ENCODE measurements around the gene TSPAN14. TPM values are rescaled to one million over a fixed set of nuclear protein-coding genes. Genes with fewer than 3 reads are reported as not detected.
"Not testable (repeated sequence)": the region's sequence is repeated elsewhere in the genome, so short reads cannot be mapped to it uniquely, and the experiment has no call there.

The TSPAN14 gene
- total and polyA plus RNA-seq, 4 donors: 19.8 to 82.5 (median 55.6) TPM

DNA sequence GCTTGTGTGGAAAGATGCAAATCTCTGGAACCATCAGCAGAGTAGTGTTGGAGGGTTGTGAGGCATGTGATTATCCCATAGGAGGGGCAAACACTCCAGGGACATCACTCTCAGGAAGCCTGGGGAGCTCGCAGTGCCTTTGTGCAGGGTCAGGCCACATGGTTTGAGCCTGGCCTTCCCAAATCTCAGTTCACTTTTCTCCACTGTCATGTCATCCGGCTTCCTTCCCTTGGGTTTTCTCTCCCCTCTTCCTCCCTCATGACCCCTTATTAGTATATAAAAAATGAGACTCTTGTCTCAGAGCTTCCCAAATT, 20.4 kb downstream of the TSPAN14 start:
- Histone ChIP-seq H3K4me3 (ENCODE audit: low read depth, low read length) (no peak overlapping the region), H3K36me3 (ENCODE audit: control insufficient read depth, insufficient read depth, low read length) (peaks cover 6% of the 10 kb centered on the region), H3K27me3 (ENCODE audit: control insufficient read depth, insufficient read depth, low read length) (no peaks in the 10 kb centered on the region), H3K4me1 (ENCODE audit: control insufficient read depth, insufficient read depth, low read length) (peaks cover 26% of the 10 kb centered on the region), H3K9me3 (ENCODE audit: control insufficient read depth, insufficient read depth, low read length) (peaks cover 5% of the 10 kb centered on the region), H3K27ac (ENCODE audit: low read depth, low read length) (no peak overlapping the region)
- DNase-seq (ENCODE audit: low read depth in 4 of 6, low spot score in 6 of 6): no peak
- no CpG with 5 or more reads among the region's 2 CpGs for WGBS (ENCODE audit: insufficient coverage)

DNA sequence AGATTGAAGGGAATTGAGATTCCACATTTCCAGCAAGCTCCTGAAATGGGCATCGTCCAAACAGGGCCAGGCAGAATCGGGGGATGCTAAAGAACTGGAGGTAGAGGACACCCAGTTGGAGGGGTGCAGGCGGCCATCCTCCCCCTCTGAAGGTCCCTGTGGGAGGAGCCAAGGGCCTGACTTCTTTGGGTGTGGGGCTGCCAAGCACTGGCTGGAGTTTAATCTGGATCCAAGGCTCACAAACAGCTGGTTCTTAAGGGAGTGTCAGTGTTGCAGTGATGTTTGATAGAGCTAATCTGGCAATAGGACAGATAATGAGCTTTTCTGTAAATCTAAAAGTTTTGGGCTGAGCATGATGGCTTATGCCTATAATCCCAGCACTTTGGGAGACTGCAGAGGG, 20.8 kb downstream of the TSPAN14 start:
- no peaks in the 10 kb centered on the region for H3K27me3 ChIP-seq (ENCODE audit: control insufficient read depth, insufficient read depth, low read length)
- H3K27ac ChIP-seq (ENCODE audit: low read depth, low read length): no peak overlapping the region
- H3K4me3 ChIP-seq (ENCODE audit: low read depth, low read length): no peak overlapping the region
- H3K36me3 ChIP-seq (ENCODE audit: control insufficient read depth, insufficient read depth, low read length): peaks cover 6% of the 10 kb centered on the region
- H3K9me3 ChIP-seq (ENCODE audit: control insufficient read depth, insufficient read depth, low read length): peaks cover 5% of the 10 kb centered on the region
- WGBS (ENCODE audit: insufficient coverage): 84% methylated on average over 3 of the region's 3 CpGs
- H3K4me1 ChIP-seq (ENCODE audit: control insufficient read depth, insufficient read depth, low read length): peaks cover 24% of the 10 kb centered on the region
- DNase-seq (ENCODE audit: low read depth in 4 of 6, low spot score in 6 of 6): no peak

DNA sequence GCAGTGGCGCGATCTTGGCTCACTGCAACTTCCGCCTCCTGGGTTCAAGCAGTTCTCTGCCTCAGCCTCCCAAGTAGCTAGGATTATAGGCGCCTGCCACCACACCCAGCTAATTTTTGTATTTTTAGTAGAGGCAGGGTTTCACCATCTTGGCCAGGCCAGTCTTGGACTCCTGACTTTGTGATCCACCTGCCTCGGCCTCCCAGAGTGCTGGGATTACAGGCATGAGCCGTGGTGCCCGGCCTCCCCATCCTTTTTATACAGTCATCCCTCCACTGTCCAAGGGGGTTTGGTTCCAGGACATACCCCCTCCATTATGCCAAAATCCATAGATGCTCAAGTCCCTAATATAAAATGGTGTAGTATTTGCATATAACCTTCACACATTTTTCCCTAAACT, 21.5 kb downstream of the TSPAN14 start:
- DNase-seq (ENCODE audit: low read depth in 4 of 6, low spot score in 6 of 6); H3K36me3 ChIP-seq (ENCODE audit: control insufficient read depth, insufficient read depth, low read length); H3K9me3 ChIP-seq (ENCODE audit: control insufficient read depth, insufficient read depth, low read length); H3K4me3 ChIP-seq (ENCODE audit: low read depth, low read length); H3K27ac ChIP-seq (ENCODE audit: low read depth, low read length); H3K27me3 ChIP-seq (ENCODE audit: control insufficient read depth, insufficient read depth, low read length): not testable (repeated sequence)
- WGBS (ENCODE audit: insufficient coverage): 100% methylated on average over 3 of the region's 7 CpGs
- peaks cover 24% of the 10 kb centered on the region for H3K4me1 ChIP-seq (ENCODE audit: control insufficient read depth, insufficient read depth, low read length)

DNA sequence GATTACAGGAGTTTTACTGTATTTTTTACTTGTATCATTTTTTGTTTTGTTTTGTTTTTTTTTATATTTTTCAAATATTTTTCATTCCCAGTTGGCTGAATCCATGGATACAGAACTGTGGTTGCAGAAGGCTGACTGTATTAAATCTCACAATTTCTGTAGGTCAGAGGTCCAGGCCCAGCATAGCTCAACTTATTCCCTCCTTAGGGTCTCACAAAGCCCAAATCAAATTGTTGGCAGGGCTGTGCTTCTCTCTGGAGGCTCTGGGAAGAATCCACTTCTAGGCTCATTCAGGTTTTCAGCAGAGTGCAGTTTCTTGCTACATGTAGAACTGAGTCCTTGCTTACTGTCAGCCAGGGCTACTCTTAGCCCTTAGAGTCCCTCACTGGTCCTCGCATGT, 22.6 kb downstream of the TSPAN14 start:
- WGBS (ENCODE audit: insufficient coverage): 86% methylated on average over 1 of the region's 1 CpG
- Histone ChIP-seq H3K4me3 (ENCODE audit: low read depth, low read length) (no peak overlapping the region), H3K4me1 (ENCODE audit: control insufficient read depth, insufficient read depth, low read length) (peaks cover 18% of the 10 kb centered on the region), H3K27ac (ENCODE audit: low read depth, low read length) (no peak overlapping the region), H3K27me3 (ENCODE audit: control insufficient read depth, insufficient read depth, low read length) (no peaks in the 10 kb centered on the region), H3K36me3 (ENCODE audit: control insufficient read depth, insufficient read depth, low read length) (peaks cover 3% of the 10 kb centered on the region), H3K9me3 (ENCODE audit: control insufficient read depth, insufficient read depth, low read length) (peaks cover 5% of the 10 kb centered on the region)
- DNase-seq (ENCODE audit: low read depth in 4 of 6, low spot score in 6 of 6): no peak

DNA sequence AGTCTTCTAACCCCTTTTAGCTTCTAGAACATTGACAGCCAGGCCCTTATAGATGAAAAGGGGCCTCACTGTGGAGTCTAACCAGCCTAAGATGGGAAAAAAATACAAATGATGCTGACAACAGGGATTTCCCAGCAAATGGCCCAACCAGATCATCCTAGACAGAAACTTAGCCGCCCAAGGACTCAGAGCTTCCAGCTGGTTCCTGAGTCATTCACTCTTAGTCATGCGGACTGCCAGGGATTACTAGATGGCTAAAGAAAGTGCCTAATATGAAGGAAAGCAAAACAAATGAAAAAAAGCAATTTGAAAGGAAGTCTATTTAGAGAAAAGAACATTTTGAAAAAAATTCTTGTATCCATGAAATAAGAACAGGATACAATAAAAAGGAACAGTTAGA, 23.7 kb downstream of the TSPAN14 start:
- no peak for DNase-seq (ENCODE audit: low read depth in 4 of 6, low spot score in 6 of 6)
- Histone ChIP-seq H3K4me3 (ENCODE audit: low read depth, low read length) (no peak overlapping the region), H3K27ac (ENCODE audit: low read depth, low read length) (no peak overlapping the region), H3K36me3 (ENCODE audit: control insufficient read depth, insufficient read depth, low read length) (peaks cover 3% of the 10 kb centered on the region), H3K4me1 (ENCODE audit: control insufficient read depth, insufficient read depth, low read length) (peaks cover 15% of the 10 kb centered on the region), H3K27me3 (ENCODE audit: control insufficient read depth, insufficient read depth, low read length) (no peaks in the 10 kb centered on the region), H3K9me3 (ENCODE audit: control insufficient read depth, insufficient read depth, low read length) (peaks cover 5% of the 10 kb centered on the region)
- WGBS (ENCODE audit: insufficient coverage): 83% methylated on average over 2 of the region's 2 CpGs

DNA sequence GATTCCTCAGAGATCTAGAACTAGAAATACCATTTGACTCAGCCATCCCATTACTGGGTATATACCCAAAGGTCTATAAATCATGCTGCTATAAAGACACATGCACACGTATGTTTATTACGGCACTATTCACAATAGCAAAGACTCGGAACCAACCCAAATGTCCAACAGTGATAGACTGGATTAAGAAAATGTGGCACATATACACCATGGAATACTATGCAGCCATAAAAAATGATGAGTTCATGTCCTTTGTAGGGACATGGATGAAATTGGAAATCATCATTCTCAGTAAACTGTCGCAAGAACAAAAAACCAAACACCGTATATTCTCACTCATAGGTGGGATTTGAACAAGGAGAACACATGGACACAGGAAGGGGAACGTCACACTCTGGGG, 26.3 kb downstream of the TSPAN14 start:
- not testable (repeated sequence) for H3K27ac ChIP-seq (ENCODE audit: low read depth, low read length); H3K9me3 ChIP-seq (ENCODE audit: control insufficient read depth, insufficient read depth, low read length); H3K4me3 ChIP-seq (ENCODE audit: low read depth, low read length); H3K4me1 ChIP-seq (ENCODE audit: control insufficient read depth, insufficient read depth, low read length); H3K27me3 ChIP-seq (ENCODE audit: control insufficient read depth, insufficient read depth, low read length); H3K36me3 ChIP-seq (ENCODE audit: control insufficient read depth, insufficient read depth, low read length); DNase-seq (ENCODE audit: low read depth in 4 of 6, low spot score in 6 of 6)
- no CpG with 5 or more reads among the region's 6 CpGs for WGBS (ENCODE audit: insufficient coverage)

DNA sequence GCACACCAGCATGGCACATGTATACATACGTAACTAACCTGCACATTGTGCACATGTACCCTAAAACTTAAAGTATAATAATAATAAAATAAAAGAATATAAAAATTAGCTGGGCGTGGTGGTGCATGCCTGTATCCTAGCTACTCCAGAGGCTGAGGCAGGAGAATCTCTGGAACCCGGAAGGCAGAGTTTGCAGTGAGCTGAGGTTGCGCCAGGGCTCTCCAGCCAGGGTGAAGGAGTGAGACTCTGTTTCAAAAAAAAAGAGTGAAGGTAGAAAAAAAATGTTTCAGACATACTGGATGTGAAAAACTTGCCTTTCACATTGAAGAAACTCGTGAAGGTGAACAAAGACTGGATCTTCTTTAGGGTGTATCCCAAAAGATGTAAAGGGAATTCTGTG, 26.7 kb downstream of the TSPAN14 start:
- WGBS (ENCODE audit: insufficient coverage): 100% methylated on average over 3 of the region's 5 CpGs
- H3K4me3 ChIP-seq (ENCODE audit: low read depth, low read length): no peak overlapping the region
- DNase-seq (ENCODE audit: low read depth in 4 of 6, low spot score in 6 of 6): no peak

DNA sequence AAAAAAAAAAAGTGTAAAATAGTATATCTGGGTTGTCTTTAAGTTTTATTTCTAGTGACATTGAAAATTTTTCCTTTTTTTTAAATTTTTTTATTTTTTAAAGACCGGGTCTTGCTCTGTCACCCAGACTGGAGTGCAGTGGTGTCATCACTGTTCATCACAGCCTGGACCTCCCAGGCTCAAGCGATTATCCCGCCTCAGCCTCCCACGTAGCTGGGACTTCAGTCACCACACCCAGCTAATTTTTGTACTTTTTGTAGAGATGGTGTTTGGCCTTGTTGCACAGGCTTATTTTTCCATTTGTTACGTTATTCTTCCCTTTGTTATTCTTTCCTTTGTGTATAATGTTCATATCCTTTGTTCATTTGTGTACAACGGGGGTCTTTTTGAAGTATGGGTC, 30.1 kb downstream of the TSPAN14 start:
- Histone ChIP-seq H3K4me3 (ENCODE audit: low read depth, low read length) (no peak overlapping the region), H3K27ac (ENCODE audit: low read depth, low read length) (no peak overlapping the region), H3K9me3 (ENCODE audit: control insufficient read depth, insufficient read depth, low read length) (no peaks in the 10 kb centered on the region), H3K4me1 (ENCODE audit: control insufficient read depth, insufficient read depth, low read length) (peaks cover 23% of the 10 kb centered on the region), H3K27me3 (ENCODE audit: control insufficient read depth, insufficient read depth, low read length) (no peaks in the 10 kb centered on the region), H3K36me3 (ENCODE audit: control insufficient read depth, insufficient read depth, low read length) (peaks cover 4% of the 10 kb centered on the region)
- no peak for DNase-seq (ENCODE audit: low read depth in 4 of 6, low spot score in 6 of 6)
- WGBS (ENCODE audit: insufficient coverage): no CpG with 5 or more reads among the region's 6 CpGs

More for the DNA sequence above, 26.7 kb downstream of the TSPAN14 start:
- peaks cover 5% of the 10 kb centered on the region for H3K9me3 ChIP-seq (ENCODE audit: control insufficient read depth, insufficient read depth, low read length)
- H3K4me1 ChIP-seq (ENCODE audit: control insufficient read depth, insufficient read depth, low read length): peaks cover 2% of the 10 kb centered on the region
- no peak overlapping the region for H3K27ac ChIP-seq (ENCODE audit: low read depth, low read length)
- no peaks in the 10 kb centered on the region for H3K27me3 ChIP-seq (ENCODE audit: control insufficient read depth, insufficient read depth, low read length)
- no peaks in the 10 kb centered on the region for H3K36me3 ChIP-seq (ENCODE audit: control insufficient read depth, insufficient read depth, low read length)

DNA sequence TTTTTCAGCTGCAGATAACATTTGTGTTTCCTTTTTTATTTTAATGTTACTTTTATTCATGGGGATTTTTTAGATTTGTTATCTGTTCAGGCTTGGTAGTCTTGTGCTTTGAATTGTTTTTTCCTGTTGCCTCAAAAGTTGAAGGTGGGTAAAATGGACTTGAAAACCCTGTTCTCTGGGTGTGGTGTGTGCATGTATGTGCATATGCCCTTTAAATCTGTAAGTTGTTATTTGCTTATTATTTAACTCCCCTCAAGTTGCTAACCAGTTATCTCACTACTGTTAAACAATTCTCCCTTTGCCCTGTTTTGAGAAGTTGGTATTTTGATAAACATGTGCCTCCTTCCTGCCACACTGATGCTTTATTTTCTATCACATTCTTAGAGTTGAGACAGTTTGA, 30.6 kb downstream of the TSPAN14 start:
- Histone ChIP-seq H3K4me3 (ENCODE audit: low read depth, low read length) (no peak overlapping the region), H3K27ac (ENCODE audit: low read depth, low read length) (no peak overlapping the region), H3K9me3 (ENCODE audit: control insufficient read depth, insufficient read depth, low read length) (no peaks in the 10 kb centered on the region), H3K4me1 (ENCODE audit: control insufficient read depth, insufficient read depth, low read length) (peaks cover 23% of the 10 kb centered on the region), H3K27me3 (ENCODE audit: control insufficient read depth, insufficient read depth, low read length) (no peaks in the 10 kb centered on the region), H3K36me3 (ENCODE audit: control insufficient read depth, insufficient read depth, low read length) (peaks cover 8% of the 10 kb centered on the region)
- no peak for DNase-seq (ENCODE audit: low read depth in 4 of 6, low spot score in 6 of 6)

DNA sequence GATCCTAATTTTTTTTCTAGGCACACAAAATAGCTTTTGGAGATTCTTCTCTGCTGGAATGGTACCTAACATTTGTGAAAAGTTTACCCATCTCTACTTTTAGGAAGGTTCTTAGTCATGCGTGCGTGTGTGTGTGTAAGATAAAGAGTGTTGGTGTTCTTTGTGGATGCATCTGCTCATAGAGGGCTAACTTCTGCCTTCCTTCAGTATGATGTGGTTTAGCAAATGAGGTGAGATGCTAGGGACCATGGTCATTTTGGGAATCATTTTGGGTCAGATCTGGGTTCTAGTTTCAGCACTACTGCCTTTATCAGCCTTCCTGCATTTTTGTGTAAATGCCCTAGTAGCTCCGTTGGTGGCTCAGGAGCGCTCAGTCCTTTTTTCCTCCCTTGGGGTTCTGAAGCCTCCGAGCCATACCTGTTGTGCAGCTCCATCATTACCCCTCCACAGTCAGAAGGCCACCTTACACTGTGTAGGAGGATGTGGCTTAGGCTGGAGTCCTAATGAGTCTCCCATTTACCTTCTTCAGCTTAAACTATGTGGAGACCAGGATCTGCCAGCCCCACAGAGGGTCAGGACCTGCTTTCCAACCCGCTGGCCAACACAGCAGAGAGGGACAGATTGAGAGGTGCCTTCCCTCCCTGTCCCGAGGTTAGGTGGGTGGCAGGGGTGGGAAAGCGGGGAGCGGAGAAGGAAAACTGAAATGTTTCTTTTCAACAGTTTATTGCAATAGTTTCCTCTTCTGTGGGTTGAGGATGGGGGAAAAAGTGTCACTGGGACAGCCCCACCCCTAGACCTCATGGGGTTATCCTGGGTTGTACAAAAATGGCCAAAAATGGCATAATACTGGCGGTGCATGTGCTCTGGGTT, 31.2 kb downstream of the TSPAN14 start:
- no peak for DNase-seq (ENCODE audit: low read depth in 4 of 6, low spot score in 6 of 6)
- H3K4me3 ChIP-seq (ENCODE audit: low read depth, low read length): no peak overlapping the region
- no peak overlapping the region for H3K27ac ChIP-seq (ENCODE audit: low read depth, low read length)
- H3K27me3 ChIP-seq (ENCODE audit: control insufficient read depth, insufficient read depth, low read length): no peaks in the 10 kb centered on the region
- no peaks in the 10 kb centered on the region for H3K9me3 ChIP-seq (ENCODE audit: control insufficient read depth, insufficient read depth, low read length)
- H3K36me3 ChIP-seq (ENCODE audit: control insufficient read depth, insufficient read depth, low read length): peaks cover 8% of the 10 kb centered on the region
- peaks cover 23% of the 10 kb centered on the region for H3K4me1 ChIP-seq (ENCODE audit: control insufficient read depth, insufficient read depth, low read length)
- 93% methylated on average over 2 of the region's 10 CpGs for WGBS (ENCODE audit: insufficient coverage)
